ENCODE data around the gene CD68.
A peak's percentile ranks its signal among the peaks of the same experiment; 100 is the strongest.

The CD68 gene

GRCh38 chr17:7551396-7551795 is 28.0 kb upstream of the CD68 start:
- Histone ChIP-seq H3K27ac (ENCODE audit: low read length) (no peak overlapping the region), H3K4me2 (ENCODE audit: low read depth, low read length) (no peak overlapping the region), H3K36me3 (replicated peaks; ENCODE audit: insufficient read depth, low read length) (no peaks in the 10 kb centered on the region), H3K9ac (ENCODE audit: low read length) (no peak overlapping the region), H3K4me3 (ENCODE audit: low read length) (no peak overlapping the region), H3K9me3 (replicated peaks; ENCODE audit: insufficient read depth, low read length) (no peaks in the 10 kb centered on the region), H3F3A (ENCODE audit: insufficient read depth, low read length) (peaks cover 18% of the 10 kb centered on the region), H4K20me1 (ENCODE audit: insufficient read depth, low read length) (no peaks in the 10 kb centered on the region), H2AFZ (ENCODE audit: low read length) (no peak overlapping the region), H3K4me1 (ENCODE audit: low read length) (peaks cover 18% of the 10 kb centered on the region), H3K79me2 (ENCODE audit: low read length) (no peaks in the 10 kb centered on the region), H3K9me2 (replicated peaks; ENCODE audit: insufficient read depth, low read length) (no peaks in the 10 kb centered on the region), H3K27me3 (replicated peaks; ENCODE audit: insufficient read depth, low read length) (peaks cover 7% of the 10 kb centered on the region)
- TF ChIP-seq CTCF (IDR thresholded peaks at IDR 0.05; ENCODE audit: low read length) = no peak
- no peak for TF ChIP-seq EZH2 (optimal IDR thresholded peaks at IDR 0.05; ENCODE audit: low read depth, low read length)
- no peak for TF ChIP-seq EZH2phosphoT487 (IDR thresholded peaks at IDR 0.05; ENCODE audit: low read length)
- no peak for DNase-seq

DNA sequence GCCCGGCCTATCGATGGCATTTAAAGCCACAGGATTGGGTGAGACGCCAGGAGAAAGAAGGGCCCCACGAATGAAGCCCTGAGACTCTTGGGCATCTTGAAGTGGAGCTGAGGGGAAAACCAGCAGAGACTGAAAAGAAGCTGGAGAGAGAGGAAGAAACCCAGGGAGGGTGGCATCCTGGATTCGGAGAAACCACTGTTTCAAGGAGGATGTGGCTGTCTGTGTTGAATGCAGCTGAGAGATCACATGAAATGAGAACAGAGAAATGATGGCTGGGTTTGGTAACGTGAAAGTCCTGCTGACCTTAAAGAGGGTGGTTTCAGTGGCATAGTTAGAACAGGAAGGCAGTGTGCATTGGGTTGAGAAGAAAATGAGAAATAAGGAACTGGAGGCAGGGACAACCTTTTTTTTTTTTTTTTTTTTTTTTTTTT is 26.8 kb upstream of the CD68 start:
- H3K4me3 ChIP-seq (ENCODE audit: low read length) = no peak overlapping the region
- no peaks in the 10 kb centered on the region for H3K79me2 ChIP-seq (ENCODE audit: low read length)
- H3K27ac ChIP-seq (ENCODE audit: low read length) = peak overlapping the region; percentile 62; the same call in 1 of the 2 replicates
- TF ChIP-seq EZH2 (optimal IDR thresholded peaks at IDR 0.05; ENCODE audit: low read depth, low read length) = no peak
- TF ChIP-seq CTCF (IDR thresholded peaks at IDR 0.05; ENCODE audit: low read length) = no peak
- TF ChIP-seq EZH2phosphoT487 (IDR thresholded peaks at IDR 0.05; ENCODE audit: low read length) = no peak
- no peaks in the 10 kb centered on the region for H3K36me3 ChIP-seq (replicated peaks; ENCODE audit: insufficient read depth, low read length)
- no peak overlapping the region for H3K9ac ChIP-seq (ENCODE audit: low read length)
- H3K4me1 ChIP-seq (ENCODE audit: low read length) = peaks cover 21% of the 10 kb centered on the region
- H3K9me3 ChIP-seq (replicated peaks; ENCODE audit: insufficient read depth, low read length) = no peaks in the 10 kb centered on the region
- H3F3A ChIP-seq (ENCODE audit: insufficient read depth, low read length) = peaks cover 18% of the 10 kb centered on the region
- H2AFZ ChIP-seq (ENCODE audit: low read length) = no peak overlapping the region
- no peaks in the 10 kb centered on the region for H3K9me2 ChIP-seq (replicated peaks; ENCODE audit: insufficient read depth, low read length)
- H3K27me3 ChIP-seq (replicated peaks; ENCODE audit: insufficient read depth, low read length) = peaks cover 7% of the 10 kb centered on the region
- DNase-seq = peak; percentile 84
- H4K20me1 ChIP-seq (ENCODE audit: insufficient read depth, low read length) = no peaks in the 10 kb centered on the region
- peak overlapping the region; percentile 56; the same call in 1 of the 2 replicates for H3K4me2 ChIP-seq (ENCODE audit: low read depth, low read length)

DNA sequence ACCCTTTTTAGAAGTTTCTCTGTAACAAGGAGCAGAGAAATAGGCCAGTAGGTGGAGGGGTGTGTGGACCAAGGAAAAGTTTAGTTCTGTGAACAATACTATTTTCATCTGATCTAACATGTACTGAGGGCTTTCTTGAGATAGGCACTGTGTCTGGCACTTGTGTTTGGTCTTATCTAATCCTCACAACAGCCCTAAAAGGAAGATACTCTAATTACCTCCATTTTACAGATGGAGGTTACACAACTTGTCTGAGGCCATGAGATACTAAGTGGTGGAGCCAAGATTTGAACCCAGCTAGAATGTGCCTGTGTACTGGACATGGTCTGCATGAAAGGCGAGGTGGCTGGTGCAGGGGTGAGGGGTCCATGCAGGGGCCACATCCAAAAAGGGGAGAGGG is 26.1 kb upstream of the CD68 start:
- no peaks in the 10 kb centered on the region for H3K36me3 ChIP-seq (replicated peaks; ENCODE audit: insufficient read depth, low read length)
- H4K20me1 ChIP-seq (ENCODE audit: insufficient read depth, low read length) = no peaks in the 10 kb centered on the region
- no peaks in the 10 kb centered on the region for H3K9me3 ChIP-seq (replicated peaks; ENCODE audit: insufficient read depth, low read length)
- no peak overlapping the region for H3K4me3 ChIP-seq (ENCODE audit: low read length)
- no peak for TF ChIP-seq EZH2 (optimal IDR thresholded peaks at IDR 0.05; ENCODE audit: low read depth, low read length)
- no peak for TF ChIP-seq CTCF (IDR thresholded peaks at IDR 0.05; ENCODE audit: low read length)
- no peak for TF ChIP-seq EZH2phosphoT487 (IDR thresholded peaks at IDR 0.05; ENCODE audit: low read length)
- peak overlapping the region; percentile 9; the same call in 1 of the 2 replicates for H3K9ac ChIP-seq (ENCODE audit: low read length)
- peaks cover 4% of the 10 kb centered on the region for H3K27me3 ChIP-seq (replicated peaks; ENCODE audit: insufficient read depth, low read length)
- peaks cover 24% of the 10 kb centered on the region for H3K4me1 ChIP-seq (ENCODE audit: low read length)
- peak overlapping the region; percentile 56 for H3K4me2 ChIP-seq (ENCODE audit: low read depth, low read length)
- 0 out of 2 replicates have a peak overlapping the region, but pooled peaks have one; percentile 20 for H2AFZ ChIP-seq (ENCODE audit: low read length)
- H3F3A ChIP-seq (ENCODE audit: insufficient read depth, low read length) = peaks cover 18% of the 10 kb centered on the region
- H3K9me2 ChIP-seq (replicated peaks; ENCODE audit: insufficient read depth, low read length) = no peaks in the 10 kb centered on the region
- peak overlapping the region; percentile 62; the same call in 1 of the 2 replicates for H3K27ac ChIP-seq (ENCODE audit: low read length)
- no peaks in the 10 kb centered on the region for H3K79me2 ChIP-seq (ENCODE audit: low read length)
- no peak for DNase-seq
